ENCODE results near the gene PTPRA.

PTPRA gene

DNA sequence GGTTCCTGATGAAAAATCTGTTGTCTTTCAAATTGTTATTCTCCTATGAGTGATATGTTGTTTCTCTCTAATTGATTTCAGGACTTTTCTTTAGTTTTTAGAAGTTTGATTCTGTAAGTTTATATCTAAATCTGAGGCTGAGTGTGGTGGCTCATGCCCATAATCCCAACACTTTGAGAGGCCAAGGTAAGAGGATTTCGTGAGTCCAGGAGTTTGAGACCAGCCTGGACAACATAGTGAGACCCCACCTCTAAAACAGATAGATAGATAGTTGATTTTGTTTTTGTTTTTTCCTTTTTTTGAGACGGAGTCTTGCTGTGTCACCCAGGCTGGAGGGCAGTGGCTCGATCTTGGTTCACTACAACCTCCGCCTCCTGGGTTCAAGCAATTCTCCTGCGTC lies 64.6 kb downstream of the PTPRA start:
- no peak for DNase-seq

DNA sequence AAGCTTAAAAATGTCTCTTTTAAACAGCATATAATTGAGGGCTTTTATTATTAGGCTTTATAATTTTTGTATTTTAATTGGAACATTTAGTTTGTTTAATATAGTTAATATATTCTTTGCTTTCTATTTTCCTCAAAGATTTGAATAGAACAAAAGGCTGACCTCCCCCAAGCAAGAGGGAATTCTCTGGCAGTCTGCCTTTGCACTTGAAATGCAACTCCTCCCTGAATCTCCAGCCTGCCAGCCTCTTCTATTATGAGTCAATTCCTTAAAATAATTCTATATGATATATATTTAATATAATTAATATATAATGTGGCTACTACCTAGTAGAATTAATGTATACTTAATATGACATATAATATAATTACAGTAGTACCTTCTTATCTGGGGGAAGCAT lies 69.2 kb downstream of the PTPRA start:
- no peak for DNase-seq

DNA sequence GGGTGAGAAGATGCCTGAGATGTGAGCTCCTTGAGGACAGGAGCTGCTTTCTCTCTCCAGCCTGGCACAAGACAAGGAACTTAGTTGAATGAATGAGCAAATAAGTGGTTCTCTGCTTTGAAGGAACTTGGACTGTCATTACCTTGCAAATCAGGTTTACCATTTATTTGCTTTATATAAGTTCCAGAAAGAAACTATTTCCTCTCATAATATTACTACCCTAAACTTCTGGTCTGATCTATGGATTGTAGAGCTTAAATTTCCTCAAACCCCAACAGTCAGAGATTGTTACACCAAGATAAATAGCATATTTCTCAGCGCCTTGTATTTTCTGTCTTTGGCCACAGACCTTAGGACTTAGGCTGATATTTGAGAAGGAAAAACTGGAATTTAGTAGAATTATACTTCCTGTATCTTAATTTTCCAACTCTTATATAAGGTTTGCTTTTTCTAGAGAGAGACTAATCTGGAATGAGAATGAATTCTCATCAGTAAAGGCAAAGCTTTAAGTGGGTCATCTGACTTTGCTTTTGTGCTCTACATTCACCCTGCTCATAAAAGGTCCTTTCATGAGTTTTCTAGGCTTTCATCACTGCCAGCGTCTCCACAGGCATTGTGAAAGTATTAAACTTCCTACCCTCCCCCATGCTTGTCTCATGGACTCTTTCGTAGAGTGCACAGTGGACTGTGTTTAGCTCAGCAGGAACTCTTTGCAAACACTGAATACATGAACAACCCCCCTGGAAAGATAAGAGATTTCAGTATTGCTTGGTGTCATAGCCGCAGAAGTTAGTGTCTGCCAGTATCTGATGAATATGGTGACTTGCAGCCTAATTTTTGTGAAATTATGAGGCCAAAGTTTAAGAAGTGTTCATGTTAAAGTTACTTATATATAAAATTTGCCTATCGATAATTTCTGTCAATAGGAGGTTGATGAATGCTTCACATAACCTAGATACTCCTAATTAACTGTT lies 74.0 kb downstream of the PTPRA start:
- DNase-seq, result no peak

GRCh38 chr20:2948968-2949367 lies 75.7 kb downstream of the PTPRA start:
- no peak for DNase-seq

DNA sequence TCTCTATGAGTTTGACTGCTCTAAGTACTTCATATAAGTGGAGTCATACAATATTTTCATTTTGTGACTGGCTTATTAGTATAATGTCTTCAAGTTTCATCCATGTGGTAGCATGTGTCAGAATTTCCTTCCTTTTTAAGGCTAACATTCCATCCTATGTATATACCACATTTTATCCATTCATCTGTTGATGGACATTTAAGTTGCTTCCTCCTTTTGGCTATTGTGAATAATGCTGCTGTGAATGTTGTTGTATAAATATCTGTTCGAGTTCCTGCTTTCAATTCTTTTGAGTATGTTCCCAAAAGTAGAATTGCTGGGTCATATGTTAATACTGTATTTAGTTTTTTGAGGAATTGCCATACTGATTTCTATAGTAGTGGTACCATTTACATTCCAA lies 79.5 kb downstream of the PTPRA start:
- DNase-seq, result no peak

GRCh38 chr20:2955257-2955970 lies 82.1 kb downstream of the PTPRA start:
- no peak for DNase-seq

- DNase-seq, result no peak
Measured at GRCh38 chr20:2956480-2956879, 83.2 kb downstream of the PTPRA start.

GRCh38 chr20:2967841-2968240 lies 94.6 kb downstream of the PTPRA start:
- DNase-seq, result no peak

DNA sequence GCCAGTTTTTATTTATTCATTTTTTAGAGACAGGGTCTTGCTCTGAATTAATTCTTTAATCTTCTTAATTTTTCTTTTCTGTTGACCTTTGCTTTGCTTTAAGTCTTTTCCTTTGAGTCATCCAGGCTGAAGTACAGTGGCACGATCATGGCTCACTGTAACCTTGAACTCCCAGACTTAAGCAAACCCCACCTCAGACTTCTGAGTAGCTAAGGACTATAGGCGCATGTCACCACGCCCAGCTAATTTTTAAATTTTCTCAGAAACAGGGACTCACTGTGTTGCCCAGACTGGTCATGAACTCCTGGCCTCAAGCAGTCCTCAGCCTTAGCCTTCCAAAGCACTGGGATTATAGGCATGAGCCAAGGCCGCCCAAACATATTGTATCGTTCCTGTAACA lies 98.8 kb downstream of the PTPRA start:
- DNase-seq, result no peak

GRCh38 chr20:2973574-2973973 lies 100.3 kb downstream of the PTPRA start:
- no peak for DNase-seq

GRCh38 chr20:2978519-2978918 lies 105.2 kb downstream of the PTPRA start:
- DNase-seq, result no peak

GRCh38 chr20:2981646-2982045 lies 108.4 kb downstream of the PTPRA start:
- no peak for DNase-seq

DNA sequence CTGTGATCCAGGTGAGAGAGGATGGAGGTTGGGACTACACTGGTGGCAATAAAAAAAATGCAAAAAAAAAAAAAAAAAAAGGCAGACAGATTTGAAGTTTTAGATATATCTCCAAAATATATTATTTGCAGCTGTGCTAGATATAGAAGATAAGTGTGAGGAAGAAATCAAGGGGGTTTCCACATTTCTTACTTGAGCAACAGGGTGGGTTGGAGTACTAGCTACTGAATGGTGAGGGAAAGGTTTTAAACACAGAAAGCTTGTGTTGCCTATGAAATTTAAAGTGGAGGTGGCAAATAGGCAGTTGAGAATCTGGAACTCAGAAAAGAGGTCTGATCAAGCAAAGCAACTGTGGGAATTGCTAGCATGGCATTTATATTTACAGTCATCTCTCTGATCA lies 110.2 kb downstream of the PTPRA start:
- DNase-seq, result no peak

DNA sequence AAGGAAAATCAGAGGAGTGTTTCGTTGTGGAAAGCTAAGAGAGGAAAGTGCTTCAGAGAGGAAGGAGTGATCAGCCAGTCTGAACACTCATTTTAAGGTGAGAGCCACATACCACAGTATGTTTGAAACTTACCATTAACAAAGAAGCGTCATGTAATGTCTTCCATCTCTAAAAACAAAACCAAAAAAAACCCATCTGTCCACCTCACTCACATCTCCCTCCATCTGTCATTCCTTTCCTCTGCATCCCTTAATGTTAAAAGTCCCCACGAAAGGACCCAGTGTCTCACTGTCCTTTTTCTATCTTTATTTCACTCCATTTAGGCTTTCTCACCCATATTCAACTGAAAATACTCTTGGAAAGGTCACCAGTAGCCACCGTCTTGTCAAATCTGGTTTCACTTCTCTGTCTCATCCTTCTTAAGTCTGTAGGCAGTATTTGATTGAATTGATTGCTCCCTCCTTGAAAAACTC lies 110.8 kb downstream of the PTPRA start:
- no peak for DNase-seq

DNA sequence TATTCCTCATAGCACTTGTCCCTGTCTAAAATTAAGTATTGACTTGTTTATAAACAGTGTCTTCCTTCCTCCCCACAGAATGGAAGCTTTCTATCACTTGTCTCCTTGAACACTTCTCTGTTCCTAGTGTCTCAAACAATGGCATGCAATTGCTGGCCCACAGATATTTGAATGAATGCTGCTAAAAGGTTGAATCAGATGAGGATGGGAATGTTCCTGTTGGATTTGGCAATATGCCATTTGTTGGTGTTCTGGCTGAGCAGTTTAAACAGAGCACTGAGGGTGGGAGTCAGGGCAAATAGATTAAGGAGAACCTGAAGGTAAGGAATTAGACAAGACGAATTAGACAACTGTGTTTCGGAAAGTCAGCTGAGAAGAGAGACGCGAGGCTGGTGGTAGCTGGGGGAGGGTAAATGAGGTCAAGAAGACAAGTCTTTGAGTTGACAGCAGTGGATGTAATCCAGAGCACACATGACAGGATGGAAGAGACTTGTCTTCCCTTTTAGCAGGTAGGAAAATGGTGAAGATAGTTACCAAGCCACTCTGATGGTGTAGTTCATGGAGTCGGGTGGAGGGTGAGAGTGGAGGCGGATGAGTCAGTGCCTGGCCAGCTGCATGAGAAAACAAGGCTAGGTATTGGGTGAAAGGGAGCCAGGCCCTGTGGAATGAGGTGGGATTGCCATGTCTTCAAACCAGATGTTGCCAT lies 111.8 kb downstream of the PTPRA start:
- DNase-seq, result no peak

GRCh38 chr20:2986466-2986865 lies 113.2 kb downstream of the PTPRA start:
- DNase-seq, result no peak

DNA sequence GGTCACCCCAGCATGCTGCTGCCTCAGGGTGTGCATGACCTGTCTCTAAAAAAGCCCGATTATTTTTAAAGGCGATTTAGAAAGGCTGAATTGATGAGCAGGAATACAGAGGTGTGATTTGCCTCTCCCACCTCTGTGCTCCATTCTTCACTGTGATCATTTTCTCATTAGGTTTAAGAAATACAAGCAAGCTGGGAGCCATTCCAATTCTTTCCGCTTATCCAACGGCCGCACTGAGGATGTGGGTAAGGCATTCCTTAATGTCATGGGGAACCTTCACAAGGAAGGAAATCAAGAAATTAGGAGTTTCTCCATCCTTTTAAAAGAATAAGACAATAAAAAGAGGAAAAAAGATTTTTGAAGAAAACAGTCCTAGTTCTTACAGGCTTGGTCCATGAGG lies 114.6 kb downstream of the PTPRA start:
- DNase-seq, result no peak

DNA sequence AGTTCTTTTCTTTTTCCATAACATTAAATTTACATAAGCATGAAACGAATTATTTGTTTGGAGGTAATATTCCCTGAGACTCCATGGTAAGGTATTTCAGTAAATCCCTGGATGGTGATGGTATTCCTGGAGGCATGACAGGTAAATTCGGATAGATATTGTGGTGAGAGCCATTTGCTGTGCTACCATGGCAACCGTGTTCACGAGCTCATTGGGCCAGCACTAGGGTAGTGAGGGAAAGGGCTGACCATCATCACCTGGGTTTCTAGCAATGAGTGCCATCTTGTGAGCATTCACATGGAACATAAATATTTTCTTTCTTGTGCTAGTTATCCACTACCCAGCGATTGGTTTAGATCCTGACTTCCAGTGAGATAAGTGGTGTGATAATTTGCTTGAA lies 118.3 kb downstream of the PTPRA start:
- no peak for DNase-seq

GRCh38 chr20:2993250-2993649 lies 120.0 kb downstream of the PTPRA start:
- DNase-seq, result no peak

DNA sequence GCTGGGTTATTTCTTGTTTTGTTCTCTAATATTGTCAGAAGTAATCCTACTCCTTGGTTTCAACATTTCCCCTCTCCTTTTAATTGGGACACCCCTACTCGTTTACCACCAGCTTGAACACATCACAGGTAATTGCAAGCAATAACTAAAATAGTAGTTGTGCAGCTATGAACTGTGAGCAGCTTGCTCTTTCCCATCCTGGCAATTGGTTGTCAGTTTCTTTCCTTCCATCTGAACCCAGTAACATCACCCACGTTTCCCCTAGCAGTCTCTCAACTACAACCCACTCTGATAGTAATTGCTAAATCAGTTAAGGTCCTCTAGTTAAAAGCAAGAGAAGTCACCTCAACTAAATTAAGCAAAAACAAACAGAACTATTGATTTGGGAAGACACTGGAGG lies 122.5 kb downstream of the PTPRA start:
- DNase-seq, result no peak

DNA sequence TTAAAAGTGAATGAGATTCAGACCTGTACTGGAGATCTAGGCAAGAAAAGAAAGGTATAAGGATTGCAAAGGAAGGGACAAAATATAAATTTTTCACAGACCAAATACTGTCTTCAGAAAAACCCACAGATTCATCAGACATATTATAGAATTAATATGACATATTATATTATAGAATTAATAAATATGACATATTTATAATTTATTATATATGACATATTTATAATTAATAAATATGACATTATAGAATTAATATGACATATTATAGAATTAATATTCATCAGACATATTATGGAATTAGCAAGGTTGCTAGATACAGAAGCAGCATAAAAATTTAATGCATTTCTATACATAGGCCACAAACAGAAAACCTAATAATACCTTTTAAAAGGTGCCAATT lies 125.4 kb downstream of the PTPRA start:
- no peak for DNase-seq

DNA sequence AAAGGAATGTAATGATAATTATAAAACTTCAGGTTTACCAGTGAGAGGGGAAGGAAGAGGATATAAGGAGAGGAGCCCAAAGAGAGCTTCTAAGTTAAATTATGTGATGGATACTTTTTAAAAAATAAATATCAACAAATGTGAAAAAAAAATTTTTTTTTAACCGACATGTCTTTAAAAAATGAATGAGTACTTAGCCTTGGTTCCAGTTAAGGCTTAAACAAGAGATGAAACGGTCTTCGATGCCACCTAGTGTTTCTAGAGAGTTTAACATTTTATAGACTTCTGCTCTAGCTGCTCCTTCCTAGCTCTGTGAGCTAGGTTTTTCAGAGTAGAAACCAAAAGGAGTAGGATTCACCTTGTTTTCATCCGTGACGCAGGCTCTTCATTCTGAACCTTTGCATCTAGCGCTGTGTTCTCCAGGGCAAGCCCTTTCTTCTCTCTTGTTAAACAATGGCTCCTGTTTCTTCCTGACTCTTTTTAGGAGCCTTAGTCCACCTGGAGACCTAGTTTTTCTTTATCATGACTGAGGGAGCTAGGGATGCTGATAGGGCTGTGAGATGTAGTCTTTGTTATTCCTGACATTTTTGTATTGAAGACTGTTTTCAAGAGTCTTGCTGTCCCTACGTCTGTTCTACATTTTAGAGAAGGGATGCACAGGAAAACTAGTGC lies 127.7 kb downstream of the PTPRA start:
- DNase-seq, result no peak

GRCh38 chr20:3003416-3003815 lies 130.1 kb downstream of the PTPRA start:
- no peak for DNase-seq

Measured in 8988T (cell line).